AG04450 (cell line): ENCODE results near the gene PTH2R. TPM values are rescaled to one million over a fixed set of nuclear protein-coding genes. Genes with fewer than 3 reads are reported as not detected.
"Not testable (repeated sequence)": the region's sequence is repeated elsewhere in the genome, so short reads cannot be mapped to it uniquely, and the experiment has no call there.

Experiments
- CTCF ChIA-PET: fragments of 300-600, 350-600 bp; formaldehyde crosslinking; extraction: SDS; loops from one replicate; lab custom pipeline; 2022; ENCODE audit warnings: antibody characterized with exemption, inconsistent platforms; lab: Charles Lee
- POLR2A ChIA-PET: fragments of 350-600 bp; formaldehyde crosslinking; extraction: SDS; loops from one replicate; lab custom pipeline; 2021; ENCODE audit warnings: antibody characterized with exemption, inconsistent platforms; lab: Yijun Ruan, JAX
- DNase-seq: peaks from one replicate; pipeline ENCODE4 v3.0.0-alpha.2; 2011; ENCODE audit warnings: low read depth, low spot score
- H3K27ac ChIP-seq: one replicate; pipeline ENCODE4 v1.5.1; 2012; ENCODE audit warnings: low read depth, low read length, control low read depth
- H3K27me3 ChIP-seq: one replicate; pipeline ENCODE4 v1.6.0; 2012; ENCODE audit warnings: low read length; ENCODE audit not compliant: control insufficient read depth, insufficient read depth
- H3K4me3 ChIP-seq: 2 replicates; pipeline ENCODE4 v1.5.1; 2011; ENCODE audit warnings: mild to moderate bottlenecking, low read depth, low read length, control low read depth
- H3K9me3 ChIP-seq: 2 replicates; pipeline ENCODE4 v1.5.1; 2012; ENCODE audit warnings: low read length; ENCODE audit not compliant: control insufficient read depth, insufficient read depth
- CTCF ChIP-seq: IDR thresholded peaks from 2 replicates; pipeline ENCODE4 v1.5.1; 2011; ENCODE audit warnings: low read depth, low read length, control low read depth, inconsistent platforms
- polyA plus RNA-seq: library from polyadenylated mRNA; depleted of rRNA; stranded (reverse); fragments of >200 nt; gene quantifications from 2 replicates; pipeline ENCODE4 v1.2.3, GENCODE V29; 2011

The PTH2R gene
- polyA plus RNA-seq, 1 experiment: not detected

- Histone ChIP-seq H3K27me3 (no peaks in the 10 kb centered on the region), H3K9me3 (no peaks in the 10 kb centered on the region), H3K27ac (no peak overlapping the region), H3K4me3 (no peak overlapping the region)
- CTCF ChIA-PET: no interaction called here
- no peak for TF ChIP-seq CTCF
- POLR2A ChIA-PET: no interaction called here
- no peak for DNase-seq
Observed at GRCh38 chr2:208477741-208478140, 71.1 kb downstream of the PTH2R start.

- POLR2A ChIA-PET: no interaction called here
- H3K27me3 ChIP-seq: no peaks in the 10 kb centered on the region
- H3K27ac ChIP-seq: no peak overlapping the region
- no peak overlapping the region for H3K4me3 ChIP-seq
- H3K9me3 ChIP-seq: no peaks in the 10 kb centered on the region
- CTCF ChIA-PET: no interaction called here
- TF ChIP-seq CTCF: no peak
- no peak for DNase-seq
Observed at GRCh38 chr2:208479342-208479741, 72.8 kb downstream of the PTH2R start.

GRCh38 chr2:208481945-208482344 is 75.4 kb downstream of the PTH2R start:
- H3K27me3 ChIP-seq, DNase-seq, H3K4me3 ChIP-seq, H3K27ac ChIP-seq, POLR2A ChIA-PET, CTCF ChIA-PET, H3K9me3 ChIP-seq: not testable (repeated sequence)

- DNase-seq, H3K9me3 ChIP-seq, H3K27ac ChIP-seq, H3K27me3 ChIP-seq, H3K4me3 ChIP-seq, POLR2A ChIA-PET, CTCF ChIA-PET: not testable (repeated sequence)
Observed at GRCh38 chr2:208482453-208483015, 75.9 kb downstream of the PTH2R start.

GRCh38 chr2:208485390-208485789 is 78.8 kb downstream of the PTH2R start:
- TF ChIP-seq CTCF: no peak
- DNase-seq: no peak

GRCh38 chr2:208488686-208489564 is 82.3 kb downstream of the PTH2R start:
- Histone ChIP-seq H3K27ac (no peak overlapping the region), H3K4me3 (no peak overlapping the region), H3K9me3 (peaks cover 12% of the 10 kb centered on the region), H3K27me3 (no peaks in the 10 kb centered on the region)
- no peak for TF ChIP-seq CTCF
- no peak for DNase-seq
- POLR2A ChIA-PET: no interaction called here
- CTCF ChIA-PET: no interaction called here

More at GRCh38 chr2:208485390-208485789, 78.8 kb downstream of the PTH2R start:
- peaks cover 4% of the 10 kb centered on the region; the same call in 1 of the 2 replicates for H3K9me3 ChIP-seq
- ChIA-PET CTCF (no interaction called here), POLR2A (no interaction called here)
- H3K27me3 ChIP-seq: no peaks in the 10 kb centered on the region
- no peak overlapping the region for H3K27ac ChIP-seq
- H3K4me3 ChIP-seq: no peak overlapping the region
